CD14-positive monocyte (primary cell): ENCODE measurements around the gene GRM2. TPM values are rescaled to one million over a fixed set of nuclear protein-coding genes. Genes with fewer than 3 reads are reported as not detected.

Experiments
- DNase-seq, 3 donors: peaks; one replicate each; pipeline ENCODE4 v3.0.0-alpha.2; 2011 to 2022
- H2AFZ ChIP-seq: 2 replicates; pipeline ENCODE4 v1.6.0; 2012; ENCODE audit warnings: mild to moderate bottlenecking, low read depth, low read length, inconsistent platforms; ENCODE audit not compliant: insufficient read depth, poor library complexity, severe bottlenecking
- H3K27ac ChIP-seq, 2 donors: 1 replicate in 1 of 2; 2 replicates in 1 of 2; pipeline ENCODE4 v1.5.1; 2012 to 2013; ENCODE audit warnings: low read length in 2 of 2, control low read depth in 1 of 2, inconsistent platforms in 1 of 2, low read depth in 1 of 2, mild to moderate bottlenecking in 1 of 2
- H3K27me3 ChIP-seq, 2 donors: one replicate each; pipeline versions ENCODE4 v1.6.0 to v1.6.1; 2011 to 2013; ENCODE audit warnings: low read length in 2 of 2; ENCODE audit not compliant: control insufficient read depth in 2 of 2, insufficient read depth in 2 of 2
- H3K36me3 ChIP-seq, 2 donors: replicated peaks in 1 of 2; 1 replicate in 1 of 2; 2 replicates in 1 of 2; pipeline versions ENCODE4 v1.5.1 to v1.6.1; 2012 to 2013; ENCODE audit warnings: low read length in 2 of 2, control low read depth in 1 of 2, inconsistent platforms in 1 of 2, mild to moderate bottlenecking in 1 of 2; ENCODE audit not compliant: insufficient read depth in 2 of 2, control insufficient read depth in 1 of 2
- H3K4me1 ChIP-seq, 2 donors: 1 replicate in 1 of 2; 2 replicates in 1 of 2; pipeline versions ENCODE4 v1.5.1 to v1.6.1; 2012 to 2013; ENCODE audit warnings: low read length in 2 of 2, control low read depth in 1 of 2, inconsistent platforms in 1 of 2, mild to moderate bottlenecking in 1 of 2, moderate library complexity in 1 of 2; ENCODE audit not compliant: insufficient read depth in 2 of 2, control insufficient read depth in 1 of 2
- H3K4me2 ChIP-seq: replicated peaks from 2 replicates; pipeline ENCODE3; 2012; ENCODE audit warnings: low read length, moderate library complexity, mild to moderate bottlenecking; ENCODE audit not compliant: poor library complexity, severe bottlenecking; ENCODE audit errors: extremely low read depth
- H3K4me3 ChIP-seq, 3 experiments: fragments of 200-600 bp in 1 of 3; sonication (generic) in 1 of 3; replicated peaks in 1 of 3; 1 replicate in 2 of 3; 2 replicates in 1 of 3; pipeline ENCODE4 v1.5.1; 2011 to 2013; ENCODE audit warnings: low read length in 3 of 3, mild to moderate bottlenecking in 3 of 3, control low read depth in 2 of 3, low read depth in 2 of 3, inconsistent platforms in 1 of 3, moderate library complexity in 1 of 3
- H3K79me2 ChIP-seq: 2 replicates; pipeline ENCODE4 v1.6.0; 2012; ENCODE audit warnings: mild to moderate bottlenecking, control low read depth, inconsistent platforms, low read length, moderate library complexity; ENCODE audit not compliant: insufficient read depth
- H3K9ac ChIP-seq: 2 replicates; pipeline ENCODE4 v1.6.0; 2017; ENCODE audit warnings: low read length, mild to moderate bottlenecking; ENCODE audit not compliant: insufficient read depth, poor library complexity, severe bottlenecking
- H3K9me3 ChIP-seq, 2 donors: replicated peaks in 1 of 2; 1 replicate in 1 of 2; 2 replicates in 1 of 2; pipeline versions ENCODE4 v1.5.1 to v1.6.1; 2012 to 2013; ENCODE audit warnings: low read length in 2 of 2, control low read depth in 1 of 2; ENCODE audit not compliant: control insufficient read depth in 1 of 2, insufficient read depth in 1 of 2
- H4K20me1 ChIP-seq: 2 replicates; pipeline ENCODE4 v1.6.0; 2012; ENCODE audit warnings: mild to moderate bottlenecking, low read length, control low read depth, moderate library complexity; ENCODE audit not compliant: insufficient read depth
- H3K27ac Mint-ChIP-seq, 7 donors: one replicate each; pipeline ENCODE4 v1.8.0; 2020; ENCODE audit warnings: mild to moderate bottlenecking in 7 of 7, mixed read lengths in 7 of 7, moderate library complexity in 6 of 7, inconsistent platforms in 2 of 7
- H3K27me3 Mint-ChIP-seq, 3 donors: one replicate each; pipeline ENCODE4 v1.8.0; 2021 to 2022; ENCODE audit warnings: low read depth in 3 of 3, mild to moderate bottlenecking in 3 of 3, mixed read lengths in 3 of 3, moderate library complexity in 3 of 3, inconsistent platforms in 1 of 3
- H3K36me3 Mint-ChIP-seq, 2 donors: one replicate each; pipeline ENCODE4 v1.8.0; 2020; ENCODE audit warnings: mixed read lengths in 2 of 2, inconsistent platforms in 1 of 2, mild to moderate bottlenecking in 1 of 2
- H3K4me1 Mint-ChIP-seq: one replicate; pipeline ENCODE4 v1.8.0; 2020; ENCODE audit warnings: mild to moderate bottlenecking, mixed read lengths
- H3K4me3 Mint-ChIP-seq, 2 donors: one replicate each; pipeline ENCODE4 v1.8.0; 2020; ENCODE audit warnings: mild to moderate bottlenecking in 2 of 2, mixed read lengths in 2 of 2, moderate library complexity in 1 of 2
- H3K9me3 Mint-ChIP-seq, 7 donors: one replicate each; pipeline ENCODE4 v1.8.0; 2020 to 2022; ENCODE audit warnings: mixed read lengths in 7 of 7, mild to moderate bottlenecking in 6 of 7, moderate library complexity in 6 of 7, inconsistent platforms in 2 of 7
- WGBS: methylation state at CpG from one replicate; pipeline ENCODE4 v1.1.5; 2013; ENCODE audit warnings: missing lambda C conversion rate; ENCODE audit not compliant: insufficient coverage; 5-methylcytosine and 5-hydroxymethylcytosine counted together
- intact Hi-C, 2 donors: fragments of 100-400 bp; cut with micrococcal nuclease; formaldehyde crosslinking; loops; one replicate each; pipeline versions ENCODE4 v1.15.0 to v1.15.1; 2023
- polyA plus RNA-seq, 3 donors: library from polyadenylated mRNA; depleted of rRNA in 1 of 3; unstranded in 2 of 3; stranded (reverse) in 1 of 3; fragments of 300-500 nt in 2 of 3; fragments of >200 nt in 1 of 3; fragmentation: Illumina TruSeq in 2 of 3; gene quantifications; 1 replicate in 2 of 3; 2 replicates in 1 of 3; pipeline ENCODE4 v1.2.3, GENCODE V29; 2012 to 2021
- TF ChIP-seq, protein P1 (sequence below): fragments of 200-600 bp; IDR thresholded peaks from one replicate; pipeline ENCODE4 v1.8.0; 2022; ENCODE audit warnings: antibody characterized with exemption, mild to moderate bottlenecking

Gene GRM2
- polyA plus RNA-seq, 3 donors: 0.72 TPM; not detected in 2

DNA sequence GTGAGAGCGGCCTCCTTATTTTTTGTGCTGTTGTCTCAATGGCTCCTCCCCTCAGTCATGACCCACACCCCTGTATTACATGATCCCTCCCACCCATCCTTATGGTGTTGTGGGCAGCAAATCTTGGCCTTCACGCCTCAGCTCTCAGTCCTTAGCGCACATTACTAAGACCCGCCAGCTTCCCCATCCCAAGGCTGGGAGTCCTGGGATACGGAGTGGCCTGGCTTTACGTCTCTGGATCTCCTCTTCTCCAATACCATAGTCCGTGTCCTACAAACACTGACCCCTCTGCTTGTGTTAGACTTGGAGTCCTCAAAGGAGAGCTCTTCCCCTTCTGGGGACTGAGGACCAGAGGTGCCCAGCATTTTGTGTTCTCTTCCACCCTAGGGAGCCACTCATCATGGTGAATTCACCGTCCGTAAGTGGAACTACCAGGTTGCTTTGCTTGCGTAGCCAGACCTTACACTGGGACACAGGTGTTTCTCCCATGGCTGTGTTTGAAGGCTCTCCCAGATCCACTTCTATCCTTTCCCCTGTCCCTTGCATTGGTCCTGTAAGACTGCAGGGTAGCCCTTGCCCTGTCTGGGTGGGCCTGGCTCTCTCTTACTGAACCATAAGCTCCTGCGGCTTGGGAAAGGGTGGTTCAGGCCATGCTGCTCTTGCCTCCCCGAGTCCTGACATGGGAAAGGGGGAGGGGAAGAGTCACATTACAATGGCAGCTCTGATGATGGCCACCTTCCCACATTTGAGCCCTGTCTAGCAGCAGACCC, 13.6 kb downstream of the GRM2 start:
- H3K27ac Mint-ChIP-seq: peak overlapping the region in 2 of 7 donors; percentile 51 to 65
- Histone ChIP-seq H2AFZ (no peak overlapping the region), H4K20me1 (no peaks in the 10 kb centered on the region), H3K27ac (no peak overlapping the region), H3K4me2 (no peak overlapping the region), H3K4me3 (no peak overlapping the region), H3K79me2 (no peaks in the 10 kb centered on the region), H3K9me3 (no peaks in the 10 kb centered on the region), H3K4me1 (peaks cover 0 to 7% of the 10 kb centered on the region in 2 donors), H3K36me3 (no peaks in the 10 kb centered on the region), H3K9ac (no peak overlapping the region), H3K27me3 (no peaks in the 10 kb centered on the region)
- H3K4me3 Mint-ChIP-seq: no peak overlapping the region
- H3K4me1 Mint-ChIP-seq: peaks cover 14% of the 10 kb centered on the region
- DNase-seq: no peak
- H3K9me3 Mint-ChIP-seq: peaks cover 0 to 3% (median 0%) of the 10 kb centered on the region in 7 donors
- no peaks in the 10 kb centered on the region for H3K36me3 Mint-ChIP-seq
- WGBS: 93% methylated on average over 11 of the region's 12 CpGs
- peaks cover 0 to 6% (median 2%) of the 10 kb centered on the region in 3 donors for H3K27me3 Mint-ChIP-seq
- TF ChIP-seq, protein P1, sequence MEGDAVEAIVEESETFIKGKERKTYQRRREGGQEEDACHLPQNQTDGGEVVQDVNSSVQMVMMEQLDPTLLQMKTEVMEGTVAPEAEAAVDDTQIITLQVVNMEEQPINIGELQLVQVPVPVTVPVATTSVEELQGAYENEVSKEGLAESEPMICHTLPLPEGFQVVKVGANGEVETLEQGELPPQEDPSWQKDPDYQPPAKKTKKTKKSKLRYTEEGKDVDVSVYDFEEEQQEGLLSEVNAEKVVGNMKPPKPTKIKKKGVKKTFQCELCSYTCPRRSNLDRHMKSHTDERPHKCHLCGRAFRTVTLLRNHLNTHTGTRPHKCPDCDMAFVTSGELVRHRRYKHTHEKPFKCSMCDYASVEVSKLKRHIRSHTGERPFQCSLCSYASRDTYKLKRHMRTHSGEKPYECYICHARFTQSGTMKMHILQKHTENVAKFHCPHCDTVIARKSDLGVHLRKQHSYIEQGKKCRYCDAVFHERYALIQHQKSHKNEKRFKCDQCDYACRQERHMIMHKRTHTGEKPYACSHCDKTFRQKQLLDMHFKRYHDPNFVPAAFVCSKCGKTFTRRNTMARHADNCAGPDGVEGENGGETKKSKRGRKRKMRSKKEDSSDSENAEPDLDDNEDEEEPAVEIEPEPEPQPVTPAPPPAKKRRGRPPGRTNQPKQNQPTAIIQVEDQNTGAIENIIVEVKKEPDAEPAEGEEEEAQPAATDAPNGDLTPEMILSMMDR: no peak
- intact Hi-C loops: no loop called here

- H3K4me2 ChIP-seq: no peak overlapping the region
- Mint-ChIP-seq H3K27me3 (peaks cover 0 to 6% (median 2%) of the 10 kb centered on the region in 3 donors), H3K4me3 (no peak overlapping the region), H3K4me1 (peaks cover 14% of the 10 kb centered on the region), H3K36me3 (no peaks in the 10 kb centered on the region), H3K27ac (no peak overlapping the region), H3K9me3 (peaks cover 0 to 3% (median 0%) of the 10 kb centered on the region in 7 donors)
- no peak overlapping the region for H3K9ac ChIP-seq
- no peak overlapping the region for H2AFZ ChIP-seq
- no peak for DNase-seq
- whole genome bisulfite sequencing: 61% methylated on average over 4 of the region's 8 CpGs
- peaks cover 0 to 7% of the 10 kb centered on the region in 2 donors for H3K4me1 ChIP-seq
- no peak overlapping the region for H3K4me3 ChIP-seq
- no peaks in the 10 kb centered on the region for H3K27me3 ChIP-seq
- no peaks in the 10 kb centered on the region for H3K9me3 ChIP-seq
- no peaks in the 10 kb centered on the region for H4K20me1 ChIP-seq
- H3K79me2 ChIP-seq: no peaks in the 10 kb centered on the region
- no peaks in the 10 kb centered on the region for H3K36me3 ChIP-seq
- TF ChIP-seq, protein P1: no peak
- intact Hi-C loops: no loop called here
- no peak overlapping the region for H3K27ac ChIP-seq
Observed at GRCh38 chr3:51721062-51721745, 14.3 kb downstream of the GRM2 start.
